Heart left ventricle (tissue), 13 donors: ENCODE data around the gene TRIM32.

ENCODE experiments used
- POLR2A ChIP-seq, 2 donors: fragments of 450-650 bp; IDR thresholded peaks; one replicate each; pipeline ENCODE4 v1.6.1; 2017; ENCODE audit warnings: antibody characterized with exemption in 2 of 2, mild to moderate bottlenecking in 2 of 2, moderate library complexity in 2 of 2
- TF ChIP-seq, protein P1 (sequence below), 12 donors: fragments of 200-600 bp; sonication (generic) in 4 of 12; IDR thresholded peaks; one replicate each; pipeline versions ENCODE4 v1.5.0 to v1.8.0; 2018 to 2022; ENCODE audit warnings: antibody characterized with exemption in 12 of 12, mild to moderate bottlenecking in 5 of 12
- donor health status: ischemic (EF 13 %, LVEDD 7.1; RV severe dilation, severe dysfunction).
- donor health status: DM: no; HTN: yes; CAD: no.
- donor health status: DM: no; HTN: no; CAD: no.
- donor health status: ischemic (EF 25% LVEDD 6.9; RV normal size, moderate dysfunction).
- donor health status: ischemic (EF 25% LVEDD 5.7; RV mildly dilated, moderate dysfunction).
- donor health status: ischemic (EF 35%, LVEDD 5.7; RV mildly dilated, moderate dysfunction).
- donor health status: nonischemic (EF 11% LVEDD 7.7; RV severe dilation, severe dysfunction).
- donor health status: DM: yes; HTN: yes; CAD: no.
- donor health status: PGD.
- donor health status: ischemic (EF 29% LVEDD 5.4; RV normal size, mild dysfunction).
- donor health status: nonischemic (EF 23%, LVEDD 6.1; RV moderate dilation, normal function).

DNA sequence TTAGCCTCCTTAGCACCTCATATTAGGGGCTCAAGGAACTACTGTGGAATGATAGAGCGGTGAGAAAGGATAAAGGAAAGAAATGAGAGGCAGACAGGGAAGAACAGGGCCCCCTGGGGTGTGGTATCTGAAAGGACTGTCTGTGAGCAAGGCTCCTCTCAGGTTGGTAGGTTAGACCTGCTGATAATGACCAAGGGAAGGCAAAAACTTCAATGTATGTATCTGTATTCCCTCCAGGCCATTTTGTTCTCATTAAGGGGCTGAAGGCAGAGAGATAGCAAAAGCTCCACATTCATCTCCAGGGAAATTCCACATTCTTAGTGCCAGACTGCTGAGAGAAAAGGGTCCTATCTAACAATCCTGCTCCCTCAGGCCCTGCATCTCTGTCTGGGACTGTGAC lies 28.6 kb downstream of the TRIM32 start:
- TF ChIP-seq, protein P1, sequence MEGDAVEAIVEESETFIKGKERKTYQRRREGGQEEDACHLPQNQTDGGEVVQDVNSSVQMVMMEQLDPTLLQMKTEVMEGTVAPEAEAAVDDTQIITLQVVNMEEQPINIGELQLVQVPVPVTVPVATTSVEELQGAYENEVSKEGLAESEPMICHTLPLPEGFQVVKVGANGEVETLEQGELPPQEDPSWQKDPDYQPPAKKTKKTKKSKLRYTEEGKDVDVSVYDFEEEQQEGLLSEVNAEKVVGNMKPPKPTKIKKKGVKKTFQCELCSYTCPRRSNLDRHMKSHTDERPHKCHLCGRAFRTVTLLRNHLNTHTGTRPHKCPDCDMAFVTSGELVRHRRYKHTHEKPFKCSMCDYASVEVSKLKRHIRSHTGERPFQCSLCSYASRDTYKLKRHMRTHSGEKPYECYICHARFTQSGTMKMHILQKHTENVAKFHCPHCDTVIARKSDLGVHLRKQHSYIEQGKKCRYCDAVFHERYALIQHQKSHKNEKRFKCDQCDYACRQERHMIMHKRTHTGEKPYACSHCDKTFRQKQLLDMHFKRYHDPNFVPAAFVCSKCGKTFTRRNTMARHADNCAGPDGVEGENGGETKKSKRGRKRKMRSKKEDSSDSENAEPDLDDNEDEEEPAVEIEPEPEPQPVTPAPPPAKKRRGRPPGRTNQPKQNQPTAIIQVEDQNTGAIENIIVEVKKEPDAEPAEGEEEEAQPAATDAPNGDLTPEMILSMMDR (IDR thresholded peaks at IDR 0.05), result no peak
- TF ChIP-seq POLR2A (IDR thresholded peaks at IDR 0.05), result no peak
